ENCODE data around the gene ATXN1. TPM values are rescaled to one million over a fixed set of nuclear protein-coding genes. Genes with fewer than 3 reads are reported as not detected.

The ATXN1 gene
- total and polyA plus RNA-seq, 2 of the 8 experiments (the other 6 are each of a cell fraction or from before 2014, with no cell fraction given), result 1.6 to 4.0 TPM

DNA sequence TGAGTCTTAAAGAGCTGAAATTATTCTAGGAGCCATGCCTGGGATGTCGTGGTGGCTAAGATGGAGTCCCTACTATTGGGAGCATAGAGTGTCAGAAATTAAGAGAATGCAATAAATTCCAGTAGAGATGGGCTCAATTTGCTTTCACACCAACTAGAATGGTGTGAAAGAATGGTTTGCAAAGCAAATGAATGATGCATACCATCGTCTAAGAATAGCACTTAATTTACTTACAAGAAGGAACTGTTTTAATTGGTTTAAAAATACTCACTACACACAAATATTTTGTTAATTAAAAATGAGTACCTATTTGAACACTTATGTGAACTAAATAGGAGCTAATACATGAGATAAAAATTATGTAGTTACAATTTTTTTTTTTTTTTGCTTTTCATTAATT is 390.3 kb downstream of the ATXN1 start (continued):
- TF ChIP-seq, protein P1, sequence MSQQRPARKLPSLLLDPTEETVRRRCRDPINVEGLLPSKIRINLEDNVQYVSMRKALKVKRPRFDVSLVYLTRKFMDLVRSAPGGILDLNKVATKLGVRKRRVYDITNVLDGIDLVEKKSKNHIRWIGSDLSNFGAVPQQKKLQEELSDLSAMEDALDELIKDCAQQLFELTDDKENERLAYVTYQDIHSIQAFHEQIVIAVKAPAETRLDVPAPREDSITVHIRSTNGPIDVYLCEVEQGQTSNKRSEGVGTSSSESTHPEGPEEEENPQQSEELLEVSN (IDR thresholded peaks at IDR 0.05), result no peak
- TF ChIP-seq, protein P2, sequence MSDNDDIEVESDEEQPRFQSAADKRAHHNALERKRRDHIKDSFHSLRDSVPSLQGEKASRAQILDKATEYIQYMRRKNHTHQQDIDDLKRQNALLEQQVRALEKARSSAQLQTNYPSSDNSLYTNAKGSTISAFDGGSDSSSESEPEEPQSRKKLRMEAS (IDR thresholded peaks at IDR 0.05), result no peak
- TF ChIP-seq MAFK (IDR thresholded peaks at IDR 0.05; ENCODE audit: low read depth, low read length) (no peak), KDM4A (IDR thresholded peaks at IDR 0.05; ENCODE audit: low read depth, low read length, severe bottlenecking) (no peak), SP1 (IDR thresholded peaks at IDR 0.05; ENCODE audit: low read depth, low read length) (no peak), BRCA1 (IDR thresholded peaks at IDR 0.05; ENCODE audit: low read depth, low read length) (no peak)
